ENCODE measurements around the gene ANKS1B.

The ANKS1B gene

GRCh38 chr12:99959549-99960170 is 25.1 kb downstream of the ANKS1B start:
- no peak for DNase-seq

- DNase-seq, result no peak
Measured at GRCh38 chr12:99957866-99958466, 26.8 kb downstream of the ANKS1B start.

- DNase-seq, result no peak
Measured at GRCh38 chr12:99954724-99955123, 30.0 kb downstream of the ANKS1B start.

GRCh38 chr12:99948370-99948769 is 36.4 kb downstream of the ANKS1B start:
- DNase-seq, result no peak

- DNase-seq, result no peak
Measured at GRCh38 chr12:99946131-99946530, 38.6 kb downstream of the ANKS1B start.

- no peak for DNase-seq
Measured at GRCh38 chr12:99935608-99936007, 49.1 kb downstream of the ANKS1B start.

- DNase-seq, result no peak
Measured at GRCh38 chr12:99926511-99927169, 58.1 kb downstream of the ANKS1B start.

- no peak for DNase-seq
Measured at GRCh38 chr12:99920353-99920960, 64.3 kb downstream of the ANKS1B start.

GRCh38 chr12:99917711-99918402 is 66.9 kb downstream of the ANKS1B start:
- no peak for DNase-seq

GRCh38 chr12:99916555-99916954 is 68.2 kb downstream of the ANKS1B start:
- no peak for DNase-seq

GRCh38 chr12:99915251-99916082 is 69.3 kb downstream of the ANKS1B start:
- no peak for DNase-seq

GRCh38 chr12:99914206-99914605 is 70.5 kb downstream of the ANKS1B start:
- DNase-seq, result no peak

- no peak for DNase-seq
Measured at GRCh38 chr12:99911967-99912366, 72.8 kb downstream of the ANKS1B start.

- no peak for DNase-seq
Measured at GRCh38 chr12:99911081-99911480, 73.7 kb downstream of the ANKS1B start.

- no peak for DNase-seq
Measured at GRCh38 chr12:99910342-99910741, 74.4 kb downstream of the ANKS1B start.

GRCh38 chr12:99906786-99907579 is 77.8 kb downstream of the ANKS1B start:
- DNase-seq, result no peak

GRCh38 chr12:99901181-99901580 is 83.6 kb downstream of the ANKS1B start:
- no peak for DNase-seq

GRCh38 chr12:99898645-99899044 is 86.1 kb downstream of the ANKS1B start:
- no peak for DNase-seq

- DNase-seq, result no peak
Measured at GRCh38 chr12:99879439-99879838, 105.3 kb downstream of the ANKS1B start.

- DNase-seq, result no peak
Measured at GRCh38 chr12:99875081-99875480, 109.7 kb downstream of the ANKS1B start.

GRCh38 chr12:99870085-99870484 is 114.7 kb downstream of the ANKS1B start:
- no peak for DNase-seq

GRCh38 chr12:99861731-99862130 is 123.0 kb downstream of the ANKS1B start:
- DNase-seq, result no peak
